Karpas-422 (cell line): Measurements from ENCODE around the gene THAP3. TPM values are rescaled to one million over a fixed set of nuclear protein-coding genes. Genes with fewer than 3 reads are reported as not detected.

ENCODE experiments used
- DNase-seq: peaks from one replicate; pipeline ENCODE4 v3.0.0-alpha.2; 2015
- H2AFZ ChIP-seq: fragments of 200-600 bp; sonication (generic); 2 replicates; pipeline ENCODE4 v1.6.1; 2014; ENCODE audit warnings: antibody characterized with exemption, low read length, mixed read lengths
- H3K27ac ChIP-seq: fragments of 200-600 bp; sonication (generic); 2 replicates; pipeline ENCODE4 v1.5.1; 2014; ENCODE audit warnings: mild to moderate bottlenecking, low read length, moderate library complexity
- H3K27me3 ChIP-seq: fragments of 200-600 bp; sonication (generic); 2 replicates; pipeline ENCODE4 v1.6.1; 2014; ENCODE audit warnings: low read length, mixed read lengths
- H3K36me3 ChIP-seq: fragments of 200-600 bp; sonication (generic); 2 replicates; pipeline ENCODE4 v1.6.1; 2014; ENCODE audit warnings: low read length, mixed read lengths; ENCODE audit not compliant: insufficient read depth
- H3K4me1 ChIP-seq: fragments of 200-600 bp; sonication (generic); 2 replicates; pipeline ENCODE4 v1.6.1; 2014; ENCODE audit warnings: mild to moderate bottlenecking, low read length, mixed read lengths
- H3K4me2 ChIP-seq: fragments of 200-600 bp; sonication (generic); 2 replicates; pipeline ENCODE4 v1.6.1; 2014; ENCODE audit warnings: low read length, low read depth, mild to moderate bottlenecking; ENCODE audit not compliant: poor library complexity, severe bottlenecking
- H3K4me3 ChIP-seq: fragments of 200-600 bp; sonication (generic); 2 replicates; pipeline ENCODE4 v1.5.1; 2014; ENCODE audit warnings: mild to moderate bottlenecking, antibody characterized with exemption, low read length, mixed read lengths
- H3K79me2 ChIP-seq: fragments of 200-600 bp; sonication (generic); 2 replicates; pipeline ENCODE4 v1.6.1; 2014; ENCODE audit warnings: mild to moderate bottlenecking, low read length, mixed read lengths
- H3K9ac ChIP-seq: fragments of 200-600 bp; sonication (generic); 2 replicates; pipeline ENCODE4 v1.6.0; 2014; ENCODE audit warnings: low read length
- H3K9me2 ChIP-seq: fragments of 200-600 bp; sonication (generic), shearing (Covaris generic); replicated peaks from 2 replicates; pipeline ENCODE4 v1.6.0; 2014; ENCODE audit warnings: mild to moderate bottlenecking, low read length, moderate library complexity; ENCODE audit not compliant: insufficient read depth
- H3K9me3 ChIP-seq: fragments of 300-700, 200-600 bp; sonication (generic); 2 replicates; pipeline ENCODE4 v1.6.1; 2014; ENCODE audit warnings: low read length, mixed read lengths
- H4K20me1 ChIP-seq: fragments of 200-600 bp; sonication (generic); 2 replicates; pipeline ENCODE4 v1.6.1; 2014; ENCODE audit warnings: mild to moderate bottlenecking, antibody characterized with exemption, low read length, low read depth; ENCODE audit not compliant: insufficient read depth
- total RNA-seq: library from RNA; depleted of rRNA; stranded (reverse); fragments of >200 nt; shearing (Covaris generic); gene quantifications from 2 replicates; pipeline ENCODE4 v1.2.3, GENCODE V29; 2014; ENCODE audit warnings: low replicate concordance

Gene THAP3
- total RNA-seq, 1 experiment from 2014 or later: 13.3 TPM

DNA sequence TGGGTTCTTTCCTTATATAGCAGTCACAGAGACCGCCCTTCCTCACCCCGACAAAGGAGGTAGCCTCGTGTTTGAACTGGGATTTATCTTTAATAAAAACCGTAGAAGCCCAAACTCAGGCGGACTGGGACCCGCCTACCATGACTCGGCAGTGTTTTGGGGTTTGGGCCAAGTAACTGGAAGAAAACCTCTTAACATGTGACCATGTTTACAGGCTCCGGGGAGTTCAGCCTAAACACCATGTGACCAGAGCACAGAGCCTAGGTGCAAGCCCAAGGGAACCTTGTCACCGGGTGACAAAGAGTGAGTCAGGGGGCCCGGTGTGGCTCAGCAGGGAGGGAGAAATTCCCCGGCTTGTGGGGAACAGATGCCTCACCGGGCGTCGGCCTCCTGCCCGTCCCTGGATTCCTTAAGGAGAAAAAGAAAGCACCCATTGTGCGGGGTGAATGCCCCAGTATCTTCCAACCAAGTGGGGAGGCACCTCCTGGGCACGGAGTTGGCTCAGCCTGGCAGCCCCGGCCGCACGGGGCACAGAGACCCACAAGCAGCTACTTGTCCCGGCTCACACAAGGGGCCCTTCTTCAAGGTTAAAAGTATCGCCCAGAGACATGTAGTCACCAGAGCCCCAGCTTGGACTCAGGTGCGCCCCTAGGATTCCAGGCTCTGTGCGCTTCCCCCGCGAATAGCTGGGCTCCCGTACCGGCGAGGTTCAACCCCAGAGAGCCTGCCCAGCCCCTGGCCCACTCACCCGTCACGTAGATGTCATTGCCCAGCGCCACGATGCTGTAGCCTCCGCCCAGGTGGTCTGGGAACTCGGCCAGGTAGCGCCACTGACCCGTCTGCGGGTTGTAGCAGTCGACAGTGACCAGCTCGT, 23.4 kb upstream of the THAP3 start:
- no peaks in the 10 kb centered on the region for H4K20me1 ChIP-seq
- peak; percentile 76 for DNase-seq

GRCh38 chr1:6601923-6602668, 22.6 kb upstream of the THAP3 start:
- peak overlapping the region; percentile 100 for H3K4me2 ChIP-seq
- no peak overlapping the region for H3K27ac ChIP-seq
- peaks cover 29% of the 10 kb centered on the region for H3K79me2 ChIP-seq
- peak overlapping the region; percentile 91 for H3K4me3 ChIP-seq
- H3K9me2 ChIP-seq: no peaks in the 10 kb centered on the region
- peaks cover 3% of the 10 kb centered on the region; the same call in 1 of the 2 replicates for H3K36me3 ChIP-seq
- peak overlapping the region; percentile 81 for H3K9ac ChIP-seq
- H3K4me1 ChIP-seq: peaks cover 32% of the 10 kb centered on the region
- H3K27me3 ChIP-seq: no peaks in the 10 kb centered on the region
- no peaks in the 10 kb centered on the region for H4K20me1 ChIP-seq
- peak overlapping the region; percentile 28; the same call in 1 of the 2 replicates for H2AFZ ChIP-seq
- DNase-seq: no peak
- H3K9me3 ChIP-seq: no peaks in the 10 kb centered on the region

More for the DNA sequence above, 23.4 kb upstream of the THAP3 start:
- H3K9ac ChIP-seq: peak overlapping the region; percentile 81
- peak overlapping the region; percentile 28; the same call in 1 of the 2 replicates for H2AFZ ChIP-seq
- H3K79me2 ChIP-seq: peaks cover 29% of the 10 kb centered on the region
- peak overlapping the region; percentile 100 for H3K4me2 ChIP-seq
- peaks cover 32% of the 10 kb centered on the region for H3K4me1 ChIP-seq
- peak overlapping the region; percentile 91 for H3K4me3 ChIP-seq
- H3K9me3 ChIP-seq: no peaks in the 10 kb centered on the region
- peaks cover 3% of the 10 kb centered on the region; the same call in 1 of the 2 replicates for H3K36me3 ChIP-seq
- H3K9me2 ChIP-seq: no peaks in the 10 kb centered on the region
- no peaks in the 10 kb centered on the region for H3K27me3 ChIP-seq
- no peak overlapping the region for H3K27ac ChIP-seq

DNA sequence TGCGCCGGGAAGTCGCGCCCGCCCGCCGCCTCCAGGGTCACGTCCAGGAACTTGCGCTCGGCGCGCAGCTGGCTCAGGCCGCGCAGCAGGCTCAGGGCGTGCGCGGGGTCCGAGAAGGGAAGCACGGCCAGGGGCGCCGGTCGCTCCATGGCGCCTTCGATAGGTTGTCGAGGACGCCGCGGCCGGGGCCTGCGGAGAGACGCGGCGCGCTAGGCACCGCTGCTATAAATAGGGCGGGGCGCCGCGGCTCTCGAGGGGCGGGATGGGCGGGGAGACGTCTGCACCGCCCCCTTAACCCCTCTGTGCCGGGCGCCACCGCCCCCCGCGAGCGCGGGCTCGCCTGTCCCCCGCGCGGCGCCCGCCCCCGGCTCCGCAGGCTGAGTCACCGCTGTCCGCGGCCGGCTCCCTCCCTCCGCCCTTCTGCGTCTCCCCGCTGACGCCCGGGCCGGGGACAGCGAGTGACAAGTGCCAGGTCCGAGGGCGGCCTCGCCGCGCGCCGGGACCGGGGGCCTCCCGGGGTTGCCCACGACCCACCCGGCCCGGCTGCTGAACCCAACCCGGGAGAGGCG, 21.9 kb upstream of the THAP3 start, which contains the start of gene KLHL21:
Gene KLHL21, minus strand, starts transcription at position 201 of the 569 bp plus-strand sequence. Its CDS starts 52 bp downstream, at position 149.
- Histone ChIP-seq H3K4me3 (peak within 1 kb of the TSS; percentile 91), H3K4me2 (peak within 1 kb of the TSS; percentile 100), H3K36me3 (peaks cover 3% of the 10 kb centered on the region; the same call in 1 of the 2 replicates), H3K27ac (no peak within 1 kb of the TSS), H4K20me1 (no peaks in the 10 kb centered on the region), H3K4me1 (peaks cover 32% of the 10 kb centered on the region), H3K9ac (peak within 1 kb of the TSS; percentile 81), H3K27me3 (no peaks in the 10 kb centered on the region), H3K9me2 (no peaks in the 10 kb centered on the region), H3K9me3 (no peaks in the 10 kb centered on the region), H3K79me2 (peaks cover 29% of the 10 kb centered on the region), H2AFZ (peak within 1 kb of the TSS; percentile 67; the same call in 1 of the 2 replicates)
- DNase-seq: peak; percentile 90

- no peak overlapping the region for H3K27ac ChIP-seq
- peak; percentile 41 for DNase-seq
Measured at GRCh38 chr1:6603238-6603914, 21.3 kb upstream of the THAP3 start.

GRCh38 chr1:6603915-6604558, 20.6 kb upstream of the THAP3 start:
- Histone ChIP-seq H3K27me3 (no peaks in the 10 kb centered on the region), H3K4me1 (peaks cover 32% of the 10 kb centered on the region), H3K27ac (no peak overlapping the region), H3K9me2 (no peaks in the 10 kb centered on the region), H3K4me2 (no peak overlapping the region), H3K79me2 (peaks cover 26% of the 10 kb centered on the region), H2AFZ (no peak overlapping the region; the same call in 1 of the 2 replicates), H3K4me3 (no peak overlapping the region), H3K9ac (no peak overlapping the region), H3K9me3 (no peaks in the 10 kb centered on the region), H4K20me1 (no peaks in the 10 kb centered on the region), H3K36me3 (peaks cover under 1% of the 10 kb centered on the region; the same call in 1 of the 2 replicates)
- peak; percentile 38 for DNase-seq

More at GRCh38 chr1:6603238-6603914, 21.3 kb upstream of the THAP3 start:
- no peaks in the 10 kb centered on the region for H4K20me1 ChIP-seq
- peaks cover 29% of the 10 kb centered on the region for H3K79me2 ChIP-seq
- no peaks in the 10 kb centered on the region for H3K9me3 ChIP-seq
- H3K4me2 ChIP-seq: peak overlapping the region; percentile 100
- peak overlapping the region; percentile 67; the same call in 1 of the 2 replicates for H2AFZ ChIP-seq
- no peaks in the 10 kb centered on the region for H3K9me2 ChIP-seq
- H3K36me3 ChIP-seq: peaks cover 3% of the 10 kb centered on the region; the same call in 1 of the 2 replicates
- peak overlapping the region; percentile 81 for H3K9ac ChIP-seq
- H3K4me3 ChIP-seq: peak overlapping the region; percentile 91
- H3K27me3 ChIP-seq: no peaks in the 10 kb centered on the region
- H3K4me1 ChIP-seq: peaks cover 32% of the 10 kb centered on the region

- Histone ChIP-seq H3K9me2 (no peaks in the 10 kb centered on the region), H3K4me2 (peak overlapping the region; percentile 70), H3K4me3 (peak overlapping the region; percentile 67), H3K9me3 (no peaks in the 10 kb centered on the region), H3K9ac (peak overlapping the region; percentile 70), H3K36me3 (no peaks in the 10 kb centered on the region), H2AFZ (peak overlapping the region; percentile 32; the same call in 1 of the 2 replicates), H3K79me2 (peaks cover 32% of the 10 kb centered on the region), H3K4me1 (peaks cover 18% of the 10 kb centered on the region), H3K27me3 (no peaks in the 10 kb centered on the region), H4K20me1 (no peaks in the 10 kb centered on the region), H3K27ac (no peak overlapping the region)
- DNase-seq: no peak
Measured at GRCh38 chr1:6612641-6613360, 11.9 kb upstream of the THAP3 start.
